NK-92 (cell line): ENCODE data around the gene CLPTM1L.

Experiments used
- DNase-seq: peaks from one replicate; lab custom pipeline; 2025; ENCODE audit not compliant: unreplicated experiment; lab: John Stamatoyannopoulos, UW

Gene CLPTM1L, protein sequence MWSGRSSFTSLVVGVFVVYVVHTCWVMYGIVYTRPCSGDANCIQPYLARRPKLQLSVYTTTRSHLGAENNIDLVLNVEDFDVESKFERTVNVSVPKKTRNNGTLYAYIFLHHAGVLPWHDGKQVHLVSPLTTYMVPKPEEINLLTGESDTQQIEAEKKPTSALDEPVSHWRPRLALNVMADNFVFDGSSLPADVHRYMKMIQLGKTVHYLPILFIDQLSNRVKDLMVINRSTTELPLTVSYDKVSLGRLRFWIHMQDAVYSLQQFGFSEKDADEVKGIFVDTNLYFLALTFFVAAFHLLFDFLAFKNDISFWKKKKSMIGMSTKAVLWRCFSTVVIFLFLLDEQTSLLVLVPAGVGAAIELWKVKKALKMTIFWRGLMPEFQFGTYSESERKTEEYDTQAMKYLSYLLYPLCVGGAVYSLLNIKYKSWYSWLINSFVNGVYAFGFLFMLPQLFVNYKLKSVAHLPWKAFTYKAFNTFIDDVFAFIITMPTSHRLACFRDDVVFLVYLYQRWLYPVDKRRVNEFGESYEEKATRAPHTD

DNA sequence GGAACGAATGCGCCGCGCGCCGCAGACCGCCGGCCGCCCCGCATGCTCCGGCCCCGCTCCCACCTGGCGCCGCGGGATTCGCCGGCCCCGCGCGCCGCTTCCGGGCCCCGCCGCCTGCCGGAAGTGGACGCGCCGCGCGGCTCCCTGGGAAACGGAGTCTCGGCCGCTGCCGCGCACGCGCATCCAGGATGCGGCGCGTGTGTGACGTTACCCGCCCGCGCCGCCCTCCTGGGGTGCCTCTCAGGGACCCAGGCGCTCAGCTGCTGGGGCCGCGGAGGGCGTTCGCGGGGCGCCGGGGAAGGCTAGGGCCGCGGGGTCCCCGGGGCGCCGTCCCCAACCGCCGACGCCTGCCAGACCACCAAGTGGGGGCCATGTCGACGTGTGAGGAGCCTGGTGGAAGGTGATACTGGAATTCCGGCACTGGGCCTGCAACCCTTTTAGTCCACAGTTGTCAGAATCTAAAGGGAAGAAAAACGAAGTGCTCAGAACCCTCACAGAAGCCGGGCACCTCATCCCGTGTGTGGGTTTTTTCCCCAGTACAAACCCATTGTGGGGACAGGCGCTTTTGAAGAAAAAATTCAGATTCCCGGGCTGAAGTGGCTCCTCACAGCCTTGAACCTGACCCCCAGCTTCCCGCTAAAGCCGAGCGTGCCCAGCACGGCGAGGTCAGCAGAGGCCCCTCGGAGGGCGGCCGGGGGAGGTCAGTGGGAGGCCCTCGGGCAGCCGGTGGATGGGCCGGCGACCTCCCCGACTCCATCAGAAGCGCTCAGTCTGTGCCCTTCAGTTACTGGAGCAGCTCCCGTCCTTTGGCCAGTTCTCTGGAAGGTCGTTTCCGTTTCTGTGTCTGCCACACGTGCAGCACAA lies at the start of gene CLPTM1L:
Gene CLPTM1L (minus strand): TSS at position 125 of the 864 bp plus-strand sequence. CDS start 258 bp downstream, outside the sequence.
- DNase-seq, result peak; percentile 31

DNA sequence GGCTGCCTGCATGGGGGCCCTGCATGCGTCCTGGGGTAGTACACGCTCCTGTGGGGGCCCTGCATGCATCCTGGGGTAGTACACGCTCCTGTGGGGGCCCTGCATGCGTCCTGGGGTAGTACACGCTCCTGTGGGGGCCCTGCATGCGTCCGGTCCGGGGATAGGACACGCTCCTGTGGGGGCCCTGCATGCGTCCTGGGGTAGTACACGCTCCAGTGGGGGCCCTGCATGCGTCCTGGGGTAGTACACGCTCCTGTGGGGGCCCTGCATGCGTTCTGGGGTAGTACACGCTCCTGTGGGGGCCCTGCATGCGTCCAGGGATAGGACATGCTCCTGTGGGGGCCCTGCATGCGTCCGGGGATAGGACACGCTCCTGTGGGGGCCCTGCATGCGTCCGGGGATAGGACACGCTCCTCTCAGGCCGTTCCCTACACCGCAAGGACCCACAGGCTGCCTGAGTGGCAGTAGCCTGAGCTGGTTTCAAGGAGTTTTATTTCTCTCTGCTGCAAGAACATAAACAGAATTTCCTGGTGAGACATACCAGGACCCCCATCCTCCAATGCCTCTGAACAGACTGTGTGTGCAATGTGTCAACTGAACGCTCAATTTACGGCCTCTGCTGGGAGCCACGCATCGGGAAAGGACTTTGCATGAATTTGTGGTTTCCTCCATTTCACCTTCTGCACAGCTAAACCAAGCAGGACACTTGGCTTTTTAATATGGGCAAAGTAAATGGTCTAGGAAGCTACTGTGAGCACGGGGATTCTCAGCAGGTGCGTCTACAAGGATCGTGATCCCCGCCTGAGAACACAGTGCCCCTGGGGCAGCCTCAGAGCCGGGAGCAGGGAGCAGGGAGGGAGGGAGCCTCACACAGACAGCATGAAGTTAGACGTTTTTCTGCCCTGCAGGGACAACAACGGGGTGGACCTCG lies 48.9 kb upstream of the CLPTM1L start:
- DNase-seq, result no peak

DNA sequence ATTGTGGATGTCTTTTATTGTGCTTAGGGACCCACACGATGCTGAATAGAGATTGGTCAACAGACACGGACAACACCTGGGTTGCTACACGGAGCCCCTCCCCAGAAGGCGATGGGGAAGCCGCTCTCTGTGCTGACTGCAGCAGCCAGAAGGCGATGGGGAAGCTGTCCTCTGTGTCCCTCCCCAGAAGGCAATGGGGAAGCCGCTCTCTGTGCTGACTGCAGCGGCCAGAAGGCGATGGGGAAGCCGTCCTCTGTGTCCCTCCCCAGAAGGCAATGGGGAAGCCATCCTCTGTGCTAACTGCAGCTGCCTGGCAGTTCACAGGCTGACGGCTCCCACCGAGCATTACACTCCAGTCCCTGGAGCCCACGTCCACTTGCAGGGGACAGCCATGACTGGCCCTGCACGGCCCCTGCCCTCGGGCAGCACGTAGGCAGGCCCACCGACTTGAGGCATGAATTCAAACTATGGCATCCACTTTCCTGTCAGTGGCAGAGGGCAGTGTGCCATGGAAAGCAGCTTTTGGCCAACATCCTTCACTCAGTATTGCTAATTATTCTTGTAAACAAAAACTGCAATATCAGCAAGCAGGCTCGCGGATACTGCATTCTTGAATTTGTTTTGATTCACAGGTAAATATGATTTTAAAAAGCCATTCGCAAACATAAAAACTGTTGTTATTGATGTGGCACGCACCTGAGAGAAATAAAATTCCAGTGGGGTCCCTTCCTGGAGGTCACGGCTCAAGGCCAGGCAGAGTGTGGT lies 48.1 kb upstream of the CLPTM1L start:
- DNase-seq, result no peak

DNA sequence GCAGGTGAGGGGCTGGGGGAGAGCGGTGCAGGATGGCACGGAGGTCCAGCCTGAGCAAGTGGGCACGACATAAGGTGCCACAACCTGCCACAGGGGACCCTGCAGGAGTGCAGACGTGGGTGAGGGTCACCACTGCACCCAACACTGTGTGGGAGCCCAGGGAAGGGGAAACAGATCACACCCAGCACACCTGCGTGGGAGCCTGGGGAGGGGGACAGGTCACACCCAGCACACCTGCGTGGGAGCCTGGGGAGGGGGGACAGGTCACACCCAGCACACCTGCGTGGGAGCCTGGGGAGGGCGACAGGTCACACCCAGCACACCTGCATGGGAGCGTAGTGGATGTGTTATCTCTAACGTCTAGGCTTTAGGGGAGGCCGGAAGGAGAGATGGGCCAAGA lies 47.4 kb upstream of the CLPTM1L start:
- DNase-seq, result no peak

DNA sequence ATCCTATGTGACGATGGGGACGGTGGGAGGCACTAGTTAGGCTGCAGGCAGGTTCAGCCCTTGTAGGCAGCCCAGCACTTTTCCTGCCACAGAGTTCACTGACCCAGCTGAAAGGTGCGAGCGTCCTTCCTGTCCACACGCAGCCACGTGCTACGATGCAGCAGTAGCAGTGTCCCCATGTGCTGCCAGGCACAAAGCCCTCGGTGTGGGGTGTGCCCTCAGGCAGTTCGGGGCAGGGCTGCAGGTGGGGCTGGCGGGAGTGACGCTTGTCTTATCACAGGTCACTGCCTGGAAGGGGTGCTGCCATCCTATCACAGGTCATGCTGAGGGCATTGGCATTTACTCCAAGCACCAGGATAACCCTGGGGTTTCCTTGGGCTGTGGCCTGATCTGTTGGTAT lies 46.8 kb upstream of the CLPTM1L start:
- no peak for DNase-seq

DNA sequence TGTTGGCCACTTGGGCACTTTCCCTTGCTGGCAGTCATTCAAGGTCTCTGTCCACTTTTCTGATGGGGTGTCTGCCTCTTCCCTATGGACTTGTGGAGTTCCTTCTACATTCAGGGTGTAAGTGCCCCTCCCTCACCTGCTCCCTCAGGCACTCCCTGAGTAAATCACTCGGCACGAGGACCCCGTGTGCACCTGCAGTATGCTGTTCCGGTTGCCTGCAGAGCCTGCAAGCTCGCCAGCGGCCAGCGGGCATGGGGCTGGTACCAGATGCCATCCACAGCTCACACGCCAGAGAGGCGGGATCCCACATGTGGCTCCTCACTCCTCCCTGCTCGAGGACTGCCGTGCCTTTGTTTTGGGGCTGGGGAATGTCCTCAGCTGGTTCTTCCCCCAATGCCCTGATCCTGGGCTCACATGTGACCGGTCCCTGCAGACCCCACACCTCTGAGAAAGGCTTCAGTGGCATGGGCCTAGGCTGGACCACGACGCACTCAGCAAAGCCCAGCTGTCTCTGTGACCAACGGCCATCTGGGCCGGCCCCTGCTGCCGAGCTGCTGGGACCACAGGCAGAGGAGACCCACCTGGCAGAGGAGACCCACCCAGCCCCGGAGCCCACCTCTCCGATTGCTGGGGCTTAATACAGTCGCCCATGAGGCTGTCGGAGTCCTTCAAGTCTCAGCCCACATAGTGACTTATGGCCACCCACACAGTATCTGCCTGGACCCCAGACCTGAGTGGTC lies 46.1 kb upstream of the CLPTM1L start:
- DNase-seq, result no peak

DNA sequence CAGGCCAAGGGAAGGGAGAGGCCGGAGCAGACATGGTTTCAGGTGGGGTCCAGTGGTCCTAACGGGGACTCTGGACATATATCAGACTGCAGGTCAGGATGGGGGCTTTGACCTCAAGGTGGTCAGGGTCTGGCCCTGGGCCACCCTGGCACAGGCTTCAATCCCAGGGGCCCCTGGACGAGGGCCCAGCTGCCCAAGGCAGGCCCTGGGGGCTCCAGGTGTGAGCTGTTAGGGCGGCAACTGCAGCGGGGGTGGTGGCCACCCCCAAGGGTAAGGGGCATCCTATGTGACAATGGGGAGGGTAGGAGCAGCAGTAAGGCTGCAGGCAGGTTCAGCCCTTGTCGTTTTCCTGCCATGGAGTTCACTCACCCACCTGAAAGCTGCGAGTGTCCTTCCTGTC lies 45.4 kb upstream of the CLPTM1L start:
- DNase-seq, result no peak

DNA sequence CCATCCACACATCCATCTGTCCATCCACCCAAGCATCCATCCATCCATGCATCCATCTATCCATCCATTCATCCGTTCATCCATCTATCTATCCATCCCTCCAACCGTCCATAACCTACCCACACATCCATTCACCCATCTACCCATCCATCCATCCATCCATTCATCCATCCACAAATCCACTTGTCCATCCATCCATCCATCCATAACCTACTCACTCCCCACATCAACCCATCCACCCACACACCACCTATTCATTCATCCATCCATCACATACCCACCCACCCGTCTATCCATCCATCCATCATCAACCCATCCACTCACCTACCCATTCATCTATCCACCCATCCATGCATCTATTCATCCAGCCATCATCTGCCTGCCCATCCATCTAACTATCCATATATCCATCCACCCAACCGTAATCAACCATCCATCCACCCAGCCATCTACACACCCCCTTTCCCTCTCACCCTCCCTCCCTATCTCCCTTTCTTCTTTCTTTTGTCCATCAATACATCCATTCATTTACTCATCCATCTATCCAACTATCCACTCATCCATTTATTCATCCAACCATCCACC lies 43.6 kb upstream of the CLPTM1L start:
- no peak for DNase-seq

DNA sequence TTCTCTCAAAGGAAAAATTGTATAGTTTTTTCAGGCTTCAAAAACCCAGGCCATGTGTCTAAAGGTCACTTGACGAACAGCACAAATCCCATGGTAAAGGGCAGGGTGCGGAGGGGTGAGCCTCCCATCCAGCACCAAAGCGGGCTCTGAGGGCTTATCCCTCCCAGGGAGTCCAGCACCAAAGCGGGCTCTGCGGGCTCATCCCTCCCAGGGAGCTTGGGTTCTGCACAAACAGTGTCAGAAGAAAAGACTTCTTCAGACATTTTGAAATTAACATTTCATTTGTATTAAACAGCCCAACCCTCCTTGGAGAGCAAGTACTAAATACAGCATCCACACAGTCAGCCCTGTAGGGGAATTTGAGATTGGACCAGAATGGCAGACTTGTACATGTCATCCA lies 43.0 kb upstream of the CLPTM1L start:
- DNase-seq, result no peak

DNA sequence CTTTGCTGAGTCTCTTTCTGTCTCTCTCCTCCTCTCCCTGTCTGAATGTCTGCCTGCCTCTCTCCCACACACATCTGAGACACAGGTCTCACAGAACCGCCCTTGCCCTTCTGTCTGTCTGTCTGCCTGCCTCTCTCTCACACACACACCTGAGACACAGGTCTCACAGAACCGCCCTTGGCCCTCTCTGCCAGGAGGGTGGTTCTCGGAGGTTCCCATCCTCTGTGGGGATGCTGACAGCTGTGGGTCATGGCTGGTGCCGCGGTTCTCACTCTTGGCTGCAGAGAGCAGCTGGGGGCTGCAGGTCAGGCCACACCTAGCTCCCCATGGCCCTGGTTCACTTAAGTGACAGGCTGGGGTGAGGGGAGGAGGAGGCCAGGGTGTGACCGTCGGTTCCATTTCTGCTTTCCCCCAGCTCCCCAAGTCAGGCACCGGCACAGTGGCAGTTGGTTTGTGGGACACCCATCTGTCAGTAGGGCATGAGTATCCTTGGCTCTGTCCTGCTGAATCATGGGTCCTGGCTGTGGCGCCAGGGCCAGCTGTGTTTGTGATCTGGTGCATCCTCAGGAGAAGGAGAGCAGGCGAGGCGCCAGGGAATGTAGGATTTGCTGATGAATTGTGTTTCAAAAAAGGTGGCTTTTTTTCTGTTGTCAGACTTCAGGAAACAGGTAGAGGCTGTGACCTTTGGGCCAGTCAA lies 42.3 kb upstream of the CLPTM1L start:
- no peak for DNase-seq

DNA sequence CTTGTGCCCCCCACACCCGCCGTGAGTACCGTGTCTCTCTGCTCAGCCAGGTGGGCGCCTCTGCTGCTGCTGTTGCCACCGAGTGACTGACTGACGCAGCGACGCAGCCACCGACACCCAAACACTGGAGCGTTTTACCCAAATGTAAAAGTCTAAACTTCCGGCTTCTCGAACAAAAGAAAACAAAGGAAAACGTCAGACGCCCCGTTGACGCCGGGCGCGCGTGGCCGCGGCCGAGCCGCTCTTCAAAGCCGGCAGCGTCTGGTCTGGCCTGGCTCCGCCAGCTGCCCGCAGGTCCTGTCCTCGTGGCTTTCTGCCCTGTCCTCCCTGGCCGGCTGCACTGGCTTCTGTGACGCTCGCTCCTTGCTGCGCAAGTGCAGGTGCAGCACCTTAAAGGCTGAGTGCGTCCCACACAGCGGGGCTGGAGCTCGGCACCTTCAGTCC lies 41.4 kb upstream of the CLPTM1L start:
- no peak for DNase-seq

DNA sequence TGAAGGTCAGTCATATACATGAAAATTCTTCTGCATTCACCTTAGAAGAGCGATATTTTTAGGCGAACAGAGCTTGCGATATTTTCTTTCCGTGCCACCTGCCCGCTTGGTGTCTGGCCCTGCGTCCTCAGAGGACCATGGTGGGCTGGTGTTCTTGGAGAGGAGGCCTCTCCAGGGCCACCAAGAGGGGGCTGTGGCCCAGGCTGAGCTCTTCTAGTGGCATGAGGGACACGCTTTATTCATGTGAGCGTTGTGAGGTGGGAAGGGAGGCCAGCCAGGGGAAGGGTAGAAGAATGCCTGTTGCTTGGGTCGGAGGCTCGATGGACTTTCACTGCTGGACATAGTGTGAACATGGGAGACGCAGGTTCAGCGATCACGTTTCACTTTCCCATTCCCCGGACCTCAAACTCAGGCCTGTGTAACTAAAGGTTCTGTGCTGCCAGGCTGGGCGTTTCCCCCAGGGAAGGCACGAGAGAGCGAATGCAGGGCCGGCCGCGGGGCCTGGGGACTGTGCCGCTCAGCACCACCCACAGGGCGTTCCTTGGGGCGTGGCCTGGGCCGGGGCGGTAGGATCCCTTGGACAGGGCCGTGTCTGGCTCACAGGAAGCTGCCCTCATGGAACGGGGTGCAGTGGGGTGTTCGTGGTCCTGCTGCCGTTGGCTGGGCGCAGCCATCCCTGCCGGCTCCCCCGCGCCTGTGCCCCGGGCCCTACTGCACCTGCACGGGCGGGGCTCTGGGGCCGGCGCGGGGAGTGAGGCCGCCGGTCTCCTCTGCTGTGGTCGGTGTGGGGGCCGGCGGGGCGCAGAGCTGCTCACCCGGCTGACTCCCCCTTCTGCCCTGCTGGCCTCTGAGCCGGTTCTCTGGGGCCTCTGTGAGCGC lies 40.7 kb upstream of the CLPTM1L start:
- DNase-seq, result no peak

DNA sequence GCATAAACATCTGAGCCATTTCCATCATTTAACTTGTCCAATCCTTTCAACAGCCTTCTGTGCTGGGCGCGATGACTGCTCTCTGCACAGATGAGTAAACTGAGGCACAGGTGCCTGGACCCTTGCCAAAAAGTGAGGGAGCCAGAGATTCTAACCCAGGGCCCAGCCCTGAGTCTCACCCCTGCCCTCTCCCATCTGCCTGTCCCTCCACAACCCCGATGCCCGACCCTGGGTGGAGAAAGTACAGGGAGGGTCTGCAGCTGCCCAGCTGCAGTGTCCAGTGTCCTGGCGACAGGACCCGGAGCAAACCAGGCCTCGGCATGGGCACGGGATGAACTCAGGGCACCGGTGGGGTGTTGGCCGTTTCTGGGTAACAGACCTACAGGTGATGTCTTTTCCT lies 39.6 kb upstream of the CLPTM1L start:
- no peak for DNase-seq

DNA sequence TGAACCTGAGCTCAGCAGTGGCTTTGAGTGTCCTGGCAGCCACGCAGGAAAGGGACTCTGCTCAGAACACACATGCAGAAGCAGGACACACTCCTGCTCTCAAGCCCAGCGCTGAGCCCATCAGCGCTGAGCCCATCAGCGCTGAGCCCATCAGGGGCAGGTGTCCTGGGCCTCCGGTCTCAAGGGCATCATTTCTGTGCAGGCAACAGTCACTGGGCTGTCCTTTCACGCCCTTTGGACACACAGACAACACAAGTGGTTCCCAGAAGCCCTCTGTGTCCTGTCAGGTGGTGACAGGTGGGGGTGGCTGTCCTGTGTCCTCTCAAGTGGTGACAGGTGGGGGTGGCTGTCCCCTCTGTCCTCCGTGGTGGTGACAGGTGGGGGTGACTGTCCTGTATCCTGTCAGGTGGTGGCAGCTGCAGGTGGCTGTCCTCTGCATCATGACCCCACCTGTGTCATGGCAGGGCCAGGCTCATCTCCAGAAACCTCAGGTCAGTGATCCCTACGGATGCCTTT lies 39.0 kb upstream of the CLPTM1L start:
- DNase-seq, result no peak

DNA sequence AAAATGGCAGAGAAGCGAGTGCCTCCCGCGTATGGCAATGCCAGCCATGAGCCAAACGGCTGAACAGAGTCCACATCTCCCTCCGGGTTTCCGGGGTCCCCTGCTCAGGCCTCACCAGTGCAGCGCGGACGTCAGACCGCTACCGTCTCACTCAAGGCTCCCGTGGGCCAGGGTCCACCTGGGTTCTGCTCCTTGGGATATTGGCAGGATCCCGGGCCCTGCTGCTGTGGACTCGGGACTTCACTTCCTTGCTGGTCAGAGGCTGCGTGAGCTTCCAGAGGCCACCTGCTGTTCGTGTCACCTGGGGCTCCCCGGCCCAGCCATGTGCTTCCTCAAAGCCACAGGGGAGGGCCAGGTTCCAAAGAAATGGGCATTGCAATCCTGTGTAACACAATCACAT lies 38.4 kb upstream of the CLPTM1L start:
- no peak for DNase-seq

DNA sequence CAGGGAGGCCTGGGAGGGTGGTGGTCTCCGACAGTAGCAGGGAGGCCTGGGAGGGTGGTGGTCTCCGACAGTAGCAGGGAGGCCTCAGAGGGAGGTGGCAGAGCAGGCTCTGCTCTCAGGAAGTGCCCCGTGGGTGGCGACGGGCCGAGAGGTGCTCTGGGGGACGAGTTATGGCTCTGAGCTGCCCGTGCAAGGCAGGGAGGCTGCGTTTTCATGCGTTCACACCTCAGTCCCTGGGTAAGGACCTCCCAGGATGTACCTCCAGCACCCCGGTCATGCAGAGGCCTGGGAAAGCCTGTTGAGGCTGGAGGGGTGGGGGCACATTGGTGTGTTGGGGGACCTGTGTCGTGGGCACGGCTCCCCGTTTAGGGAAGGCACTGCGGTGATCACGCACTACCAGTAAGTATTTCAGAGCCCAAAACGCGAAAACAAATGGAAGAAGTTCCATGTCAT lies 37.4 kb upstream of the CLPTM1L start:
- DNase-seq, result no peak
